Esophagus squamous epithelium (tissue), 5 donors: ENCODE results near the gene AKAP17A. TPM values are rescaled to one million over a fixed set of nuclear protein-coding genes. Genes with fewer than 3 reads are reported as not detected.
"Not testable (repeated sequence)": the region's sequence is repeated elsewhere in the genome, so short reads cannot be mapped to it uniquely, and the experiment has no call there.

Experiments
- DNase-seq: peaks from one replicate; lab custom pipeline; 2025; lab: John Stamatoyannopoulos, UW
- H3K27ac ChIP-seq, 4 donors: fragments of 200-600 bp; sonication (generic); one replicate each; pipeline ENCODE4 v1.5.1; 2016 to 2019; ENCODE audit warnings: mild to moderate bottlenecking in 1 of 4
- H3K27me3 ChIP-seq, 4 donors: fragments of 200-600 bp; sonication (generic); 1 replicate in 3 of 4; 2 replicates in 1 of 4; pipeline versions ENCODE4 v1.5.1 to v1.6.0; 2017 to 2021; ENCODE audit warnings: antibody characterized with exemption in 1 of 4
- H3K36me3 ChIP-seq, 3 donors: fragments of 200-600 bp; sonication (generic); one replicate each; pipeline ENCODE4 v1.5.1; 2016 to 2019
- H3K4me1 ChIP-seq, 3 donors: fragments of 200-600 bp; sonication (generic); one replicate each; pipeline ENCODE4 v1.5.1; 2017 to 2019
- H3K4me3 ChIP-seq, 4 donors: fragments of 200-600 bp; sonication (generic); 1 replicate in 3 of 4; 2 replicates in 1 of 4; pipeline ENCODE4 v1.5.1; 2016 to 2019; ENCODE audit warnings: mild to moderate bottlenecking in 2 of 4, moderate library complexity in 1 of 4
- H3K9me3 ChIP-seq, 3 donors: fragments of 200-600 bp; sonication (generic); one replicate each; pipeline ENCODE4 v1.5.1; 2016 to 2019
- CTCF ChIP-seq, 6 experiments: fragments of 450-650 bp in 4 of 6; fragments of 200-600 bp in 2 of 6; sonication (generic) in 2 of 6; IDR thresholded peaks; one replicate each; pipeline ENCODE4 v1.5.1; 2016 to 2019; ENCODE audit warnings: antibody characterized with exemption in 6 of 6, mild to moderate bottlenecking in 4 of 6, moderate library complexity in 4 of 6
- POLR2A ChIP-seq, 4 donors: fragments of 450-650 bp; IDR thresholded peaks; one replicate each; pipeline ENCODE4 v1.6.1; 2017; ENCODE audit warnings: antibody characterized with exemption in 4 of 4, mild to moderate bottlenecking in 4 of 4, moderate library complexity in 3 of 4
- WGBS, 2 donors: methylation state at CpG; one replicate each; pipeline ENCODE4 v1.1.5; 2018; 5-methylcytosine and 5-hydroxymethylcytosine counted together
- intact Hi-C: fragments of 100-400 bp; cut with DNase I; formaldehyde crosslinking; loops from one replicate; pipeline ENCODE4 v1.15.0; 2022
- total RNA-seq, 4 donors: library from RNA; depleted of rRNA; stranded (reverse); fragments of >200 nt; gene quantifications; one replicate each; pipeline ENCODE4 v1.1.0, GENCODE V29; 2016
- donor health status: DM: yes; HTN: yes; CAD: no.

AKAP17A gene
- total RNA-seq, 4 donors from 2014 or later = 16.2 to 38.7 (median 30.6) TPM

- intact Hi-C loops = no loop called here
- WGBS, 2 donors = 50 to 66% methylated on average over 2 to 4 of the region's 4 CpGs
- no peak for TF ChIP-seq CTCF (IDR thresholded peaks at IDR 0.05)
- no peak for TF ChIP-seq POLR2A (IDR thresholded peaks at IDR 0.05)
- H3K9me3 ChIP-seq = no peaks in the 10 kb centered on the region
- no peaks in the 10 kb centered on the region for H3K36me3 ChIP-seq
- DNase-seq = no peak
- no peak overlapping the region for H3K4me3 ChIP-seq
- H3K27ac ChIP-seq = no peak overlapping the region
- H3K4me1 ChIP-seq = no peaks in the 10 kb centered on the region
- no peaks in the 10 kb centered on the region for H3K27me3 ChIP-seq
Observed at GRCh38 chrX:1618689-1619088, 27.3 kb downstream of the AKAP17A start.

- Histone ChIP-seq H3K4me3 (no peak overlapping the region), H3K4me1 (no peaks in the 10 kb centered on the region), H3K36me3 (no peaks in the 10 kb centered on the region), H3K9me3 (no peaks in the 10 kb centered on the region), H3K27ac (no peak overlapping the region), H3K27me3 (no peaks in the 10 kb centered on the region)
- intact Hi-C loops = no loop called here
- 69 to 79% methylated on average over 16 to 17 of the region's 21 CpGs for WGBS, 2 donors
- DNase-seq = no peak
- TF ChIP-seq CTCF (IDR thresholded peaks at IDR 0.05) (no peak), POLR2A (IDR thresholded peaks at IDR 0.05) (no peak)
Observed at GRCh38 chrX:1623691-1624090, 32.3 kb downstream of the AKAP17A start.

GRCh38 chrX:1624158-1624860 is 32.9 kb downstream of the AKAP17A start:
- not testable (repeated sequence) for H3K9me3 ChIP-seq

GRCh38 chrX:1624861-1625215 is 33.4 kb downstream of the AKAP17A start:
- DNase-seq, intact Hi-C loops, H3K27me3 ChIP-seq, H3K36me3 ChIP-seq, H3K27ac ChIP-seq, H3K4me1 ChIP-seq, H3K4me3 ChIP-seq, H3K9me3 ChIP-seq: not testable (repeated sequence)
- WGBS, 2 donors = 85 to 86% methylated on average over 2 to 5 of the region's 7 CpGs

More at GRCh38 chrX:1624158-1624860, 32.9 kb downstream of the AKAP17A start:
- H3K27me3 ChIP-seq, H3K36me3 ChIP-seq, H3K27ac ChIP-seq, H3K4me3 ChIP-seq, DNase-seq, H3K4me1 ChIP-seq, intact Hi-C loops: not testable (repeated sequence)
- WGBS, 2 donors = 82 to 84% methylated on average over 6 to 14 of the region's 14 CpGs

- Histone ChIP-seq H3K9me3 (no peaks in the 10 kb centered on the region), H3K36me3 (no peaks in the 10 kb centered on the region), H3K4me1 (no peaks in the 10 kb centered on the region), H3K27me3 (no peaks in the 10 kb centered on the region), H3K4me3 (no peak overlapping the region), H3K27ac (no peak overlapping the region)
- no peak for DNase-seq
- 77 to 87% methylated on average over 6 to 7 of the region's 7 CpGs for WGBS, 2 donors
- intact Hi-C loops = no loop called here
- TF ChIP-seq POLR2A (IDR thresholded peaks at IDR 0.05) (no peak), CTCF (IDR thresholded peaks at IDR 0.05) (no peak)
Observed at GRCh38 chrX:1629244-1629643, 37.8 kb downstream of the AKAP17A start.

- no peak overlapping the region for H3K4me3 ChIP-seq
- TF ChIP-seq CTCF (IDR thresholded peaks at IDR 0.05) (no peak), POLR2A (IDR thresholded peaks at IDR 0.05) (no peak)
- no peaks in the 10 kb centered on the region for H3K4me1 ChIP-seq
- peaks cover 0 to 10% (median 0%) of the 10 kb centered on the region in 4 donors for H3K27me3 ChIP-seq
- no peak overlapping the region for H3K27ac ChIP-seq
- H3K36me3 ChIP-seq = no peaks in the 10 kb centered on the region
- intact Hi-C loops = no loop called here
- no peak for DNase-seq
- peaks cover 0 to 15% (median 8%) of the 10 kb centered on the region in 3 donors for H3K9me3 ChIP-seq
Observed at GRCh38 chrX:1646009-1646408, 54.6 kb downstream of the AKAP17A start.
